NCI-H1694 (cell line): ENCODE measurements around the gene OVOL2.

Experiments
- DNase-seq: peaks from one replicate; lab custom pipeline; 2025; lab: John Stamatoyannopoulos, UW

OVOL2 gene

GRCh38 chr20:18012901-18013300 is 44.8 kb downstream of the OVOL2 start:
- DNase-seq = no peak

GRCh38 chr20:18011951-18012645 is 45.6 kb downstream of the OVOL2 start:
- DNase-seq = no peak

- DNase-seq = no peak
Measured at GRCh38 chr20:18011482-18011881, 46.2 kb downstream of the OVOL2 start.

DNA sequence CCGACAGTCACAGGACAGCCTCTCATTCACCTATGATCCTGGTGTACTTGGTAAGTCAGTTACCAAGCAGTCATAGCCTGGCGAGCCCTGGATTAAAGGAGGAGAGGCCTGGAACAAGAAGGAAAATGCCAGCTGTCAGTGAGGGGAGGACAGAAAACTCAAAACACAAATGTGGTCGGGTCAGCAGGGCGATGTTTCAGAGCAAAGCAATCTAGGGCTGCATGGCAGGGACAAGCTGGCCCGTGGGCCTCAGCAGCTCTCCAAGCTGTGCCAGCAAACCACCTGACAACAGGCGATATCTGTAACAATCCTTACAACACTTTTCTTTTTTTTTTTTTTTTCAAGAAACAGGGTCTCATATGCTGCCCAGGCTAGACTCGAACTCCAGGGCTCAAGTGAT is 48.6 kb downstream of the OVOL2 start:
- DNase-seq = no peak

DNA sequence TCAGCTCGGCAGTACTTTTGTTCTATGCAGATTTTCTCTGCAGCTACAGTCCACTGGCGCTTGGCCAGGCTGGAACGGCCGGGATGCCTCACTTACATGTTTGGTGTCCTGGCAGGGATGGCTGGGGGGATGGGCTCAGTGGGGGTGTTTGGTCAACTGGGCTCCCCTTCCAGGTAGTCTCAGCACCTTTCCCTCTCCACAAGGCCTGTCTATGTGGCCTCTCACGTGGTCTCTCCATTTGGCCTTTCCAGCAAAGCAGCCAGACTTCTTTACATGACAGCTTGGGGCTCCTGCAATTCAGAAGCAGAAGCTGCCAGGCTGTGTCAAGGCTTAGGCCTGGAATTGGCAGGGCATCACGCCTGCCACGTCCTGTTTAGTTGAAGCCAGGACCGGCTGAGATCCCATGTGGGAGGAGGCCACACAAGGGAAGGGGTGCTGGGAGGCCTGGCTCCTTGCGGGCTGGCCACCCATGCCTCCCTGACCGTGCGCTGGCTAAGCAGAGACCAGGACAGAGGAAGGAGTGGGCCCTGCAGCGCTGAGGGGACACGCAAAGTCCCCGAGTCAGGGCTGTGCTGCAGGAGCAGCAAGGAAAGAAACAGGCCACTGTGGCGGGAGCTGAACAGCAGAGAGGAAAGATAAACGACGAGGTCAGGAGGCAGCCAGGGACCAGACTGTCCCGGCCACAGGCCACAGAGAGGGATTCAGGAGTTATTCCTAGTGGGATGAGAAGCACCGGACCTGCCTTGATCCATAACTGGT is 50.0 kb downstream of the OVOL2 start:
- no peak for DNase-seq

DNA sequence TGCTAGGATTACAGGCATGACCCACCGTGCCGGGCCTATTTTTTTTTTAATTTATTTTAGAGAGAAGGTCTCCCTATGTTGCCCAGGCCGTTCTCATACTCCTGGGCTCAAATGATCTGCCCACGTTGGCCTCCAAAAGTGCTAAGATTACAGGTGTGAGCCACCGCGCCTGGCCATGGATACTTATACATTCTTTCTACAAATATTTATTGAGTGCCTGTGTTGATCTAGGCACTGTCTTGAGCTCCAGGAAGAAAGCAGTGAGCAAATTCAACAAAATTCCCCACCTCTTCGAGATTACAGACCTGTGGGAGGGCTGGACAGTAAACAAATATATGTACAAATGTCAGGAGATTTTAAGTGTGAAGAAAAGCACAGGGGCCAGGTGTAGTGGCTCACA is 51.0 kb downstream of the OVOL2 start:
- no peak for DNase-seq

DNA sequence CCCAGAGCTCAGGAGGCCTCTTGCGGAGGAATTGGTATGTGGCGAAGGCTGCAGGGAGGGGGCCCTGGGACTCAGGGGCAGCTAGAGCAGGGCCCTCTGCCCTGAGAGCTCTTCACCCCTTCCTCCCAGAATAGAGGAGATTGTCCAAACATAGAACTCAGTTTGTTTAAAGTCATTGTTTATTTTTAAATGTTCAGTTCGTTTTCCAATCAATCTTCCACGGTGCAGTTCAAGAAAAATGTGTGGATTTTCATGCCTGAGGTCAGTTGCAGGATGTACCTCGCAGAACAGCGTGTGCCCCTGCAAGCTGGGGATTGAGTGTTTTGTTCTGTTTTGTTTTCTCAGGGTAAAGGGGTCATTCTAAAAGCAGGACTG is 51.7 kb downstream of the OVOL2 start:
- no peak for DNase-seq

DNA sequence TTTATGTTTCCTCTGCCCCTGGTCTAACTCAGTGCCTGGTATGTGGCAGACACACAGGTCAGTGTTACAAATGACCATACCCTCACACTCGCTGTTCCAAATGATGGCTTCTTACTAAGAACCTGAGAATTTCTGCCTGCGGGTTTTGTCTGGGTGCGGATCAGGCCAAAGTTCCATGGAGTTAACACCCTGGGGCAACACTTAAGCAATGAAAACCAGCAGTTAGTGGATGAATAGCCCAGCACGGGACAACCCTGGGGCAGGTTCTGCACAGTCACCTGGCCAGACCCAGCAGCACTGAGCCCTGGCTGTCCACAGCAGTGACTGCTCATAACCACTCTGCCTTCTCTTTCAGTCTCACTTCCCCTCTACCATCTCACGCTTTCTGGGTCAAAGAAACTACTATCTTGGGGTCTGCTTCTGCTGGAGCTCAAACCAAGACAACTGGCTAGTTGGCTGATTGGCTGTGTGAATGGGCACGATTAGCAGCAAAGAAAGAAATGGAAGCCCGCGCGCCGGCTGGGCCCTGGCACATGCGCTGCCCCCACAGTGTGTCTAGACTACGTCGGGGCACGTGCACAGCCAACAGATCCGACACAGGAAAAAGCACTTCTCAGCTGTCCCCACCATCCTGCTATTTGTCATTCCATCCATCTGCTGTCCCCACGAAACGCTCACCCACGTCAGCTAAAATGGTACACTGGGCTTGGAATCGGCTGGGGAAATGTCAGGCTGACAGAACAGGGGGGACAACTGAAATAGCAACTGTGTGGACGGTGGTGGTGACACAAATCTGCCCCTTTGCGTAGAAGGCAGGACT is 52.3 kb downstream of the OVOL2 start:
- no peak for DNase-seq

- DNase-seq = peak; percentile 25
Measured at GRCh38 chr20:18004384-18005031, 53.2 kb downstream of the OVOL2 start.

DNA sequence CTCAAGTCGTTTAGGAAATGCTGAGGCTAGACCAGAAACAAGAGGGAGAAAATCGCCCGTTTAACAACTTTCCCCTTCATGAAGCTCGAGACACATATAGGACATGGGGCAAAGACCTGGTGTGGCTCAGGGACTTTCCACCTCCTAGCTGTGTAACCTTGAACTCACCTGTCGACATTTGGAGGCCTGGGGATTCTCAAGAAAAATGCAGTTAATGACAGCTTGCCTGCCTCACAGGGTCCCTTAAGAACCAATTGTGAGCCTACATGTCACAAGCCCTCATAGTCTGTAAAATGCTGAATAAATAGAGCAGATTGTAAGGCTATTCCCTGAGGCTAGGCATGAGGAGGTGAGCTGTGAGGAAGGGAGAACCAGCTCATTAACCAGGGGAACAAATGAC is 53.8 kb downstream of the OVOL2 start:
- DNase-seq = no peak

- no peak for DNase-seq
Measured at GRCh38 chr20:18001131-18001921, 56.4 kb downstream of the OVOL2 start.

- no peak for DNase-seq
Measured at GRCh38 chr20:17999566-17999965, 58.1 kb downstream of the OVOL2 start.

DNA sequence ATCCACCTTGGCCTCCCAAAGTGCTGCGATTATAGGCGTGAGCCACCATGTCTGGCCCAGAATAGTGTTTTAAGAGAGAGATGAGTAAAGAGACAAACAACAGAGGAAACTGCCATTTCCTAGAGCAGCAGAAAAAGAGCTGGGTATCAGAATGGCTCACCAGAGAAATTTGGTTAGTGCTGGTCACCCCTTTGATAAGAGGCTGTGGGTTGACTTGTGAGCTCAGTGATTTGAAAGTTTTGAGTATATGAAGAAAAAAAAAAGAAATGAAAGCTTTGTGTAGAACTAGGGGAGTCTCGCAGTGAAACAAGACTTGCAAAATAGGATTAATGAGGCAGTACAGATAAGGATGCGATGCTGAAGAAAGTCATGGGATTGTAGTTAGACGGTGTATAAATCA is 59.3 kb downstream of the OVOL2 start:
- DNase-seq = no peak

- DNase-seq = peak; percentile 74
Measured at GRCh38 chr20:17995967-17996819, 61.5 kb downstream of the OVOL2 start.

DNA sequence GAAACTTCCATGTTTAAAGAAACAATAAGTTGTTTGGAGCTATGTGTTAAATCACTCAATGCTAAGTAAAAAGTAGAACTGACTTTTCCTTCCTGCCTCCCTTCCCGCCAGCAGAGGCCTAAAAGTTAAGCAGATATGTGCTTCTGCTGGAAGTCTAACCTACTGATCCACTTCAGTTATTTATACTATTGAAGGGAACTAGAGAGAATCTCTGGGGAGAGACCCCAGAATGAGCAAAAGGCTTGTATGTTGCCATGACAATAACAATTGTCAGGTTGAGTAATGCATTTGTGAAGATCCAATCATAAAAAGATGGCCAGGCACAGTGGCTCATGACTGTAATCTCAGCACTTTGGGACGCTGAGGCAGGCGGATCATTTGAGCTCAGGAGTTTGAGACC is 64.2 kb downstream of the OVOL2 start:
- DNase-seq = no peak

- no peak for DNase-seq
Measured at GRCh38 chr20:17992847-17993513, 64.7 kb downstream of the OVOL2 start.

- DNase-seq = no peak
Measured at GRCh38 chr20:17992224-17992637, 65.5 kb downstream of the OVOL2 start.

- no peak for DNase-seq
Measured at GRCh38 chr20:17990278-17990972, 67.3 kb downstream of the OVOL2 start.

DNA sequence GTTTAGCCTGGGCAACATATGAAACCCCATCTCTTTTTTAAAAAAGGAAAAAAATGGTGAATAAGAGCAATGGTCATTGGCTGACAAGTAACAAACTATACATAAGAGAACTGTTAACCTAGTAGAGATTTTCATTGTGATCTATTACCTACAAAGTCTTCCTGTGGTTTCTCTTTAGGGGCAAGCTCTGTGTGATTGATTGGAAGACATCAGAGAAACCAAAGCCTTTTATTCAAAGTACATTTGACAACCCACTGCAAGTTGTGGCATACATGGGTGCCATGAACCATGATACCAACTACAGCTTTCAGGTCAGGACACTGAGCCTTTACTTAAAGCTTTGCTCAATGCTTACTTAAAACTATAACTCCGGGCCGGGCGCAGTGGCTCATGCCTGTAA is 69.7 kb downstream of the OVOL2 start:
- DNase-seq = no peak
